GM18873 (cell line): Measurements from ENCODE around the gene ACTC1.

Experiments used
- ATAC-seq: cut with Tn5 transposase; IDR thresholded peaks from one replicate; pipeline ENCODE4 v1.9.1; 2021; ENCODE audit warnings: mild to moderate bottlenecking, moderate library complexity, moderate number of reproducible peaks; ENCODE audit not compliant: unreplicated experiment, low FRiP score

ACTC1 gene

DNA sequence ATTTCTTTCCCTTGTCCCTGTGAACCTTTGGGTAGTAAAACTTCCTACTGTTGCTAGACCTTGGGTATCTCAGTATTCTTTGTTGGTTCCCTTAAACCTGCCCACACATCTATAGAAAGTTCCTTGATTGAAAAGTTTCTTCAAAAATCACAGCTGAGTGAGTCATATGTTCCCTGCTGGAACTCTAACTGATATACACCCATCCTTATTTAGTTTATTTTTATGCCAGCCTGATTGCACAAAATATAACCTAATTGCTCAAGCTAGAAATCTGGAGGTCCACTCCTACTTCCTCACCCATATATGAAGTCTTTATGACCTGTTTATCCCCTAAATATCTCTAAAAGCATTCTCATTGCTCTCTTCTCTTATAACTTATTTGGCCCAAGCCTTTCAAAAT lies 26.8 kb downstream of the ACTC1 start:
- ATAC-seq: no peak

DNA sequence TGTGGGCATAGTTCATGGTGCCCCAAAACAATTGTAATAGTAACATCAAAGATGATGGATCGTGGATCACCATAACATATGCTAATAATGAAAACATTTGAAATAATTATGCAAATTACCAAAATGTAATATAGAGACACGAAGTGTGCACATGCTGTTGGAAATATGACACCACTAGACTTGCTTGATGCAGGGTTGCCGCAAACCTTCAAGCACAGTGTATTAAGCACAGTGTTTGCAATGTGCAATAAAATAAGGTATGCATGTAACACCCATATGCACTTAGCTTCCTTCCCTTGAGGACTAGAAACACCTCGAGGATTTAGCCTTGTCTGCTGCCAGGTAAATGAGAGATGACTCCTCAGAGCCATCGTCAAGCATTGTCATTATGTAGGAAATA lies 29.6 kb downstream of the ACTC1 start:
- ATAC-seq: no peak

DNA sequence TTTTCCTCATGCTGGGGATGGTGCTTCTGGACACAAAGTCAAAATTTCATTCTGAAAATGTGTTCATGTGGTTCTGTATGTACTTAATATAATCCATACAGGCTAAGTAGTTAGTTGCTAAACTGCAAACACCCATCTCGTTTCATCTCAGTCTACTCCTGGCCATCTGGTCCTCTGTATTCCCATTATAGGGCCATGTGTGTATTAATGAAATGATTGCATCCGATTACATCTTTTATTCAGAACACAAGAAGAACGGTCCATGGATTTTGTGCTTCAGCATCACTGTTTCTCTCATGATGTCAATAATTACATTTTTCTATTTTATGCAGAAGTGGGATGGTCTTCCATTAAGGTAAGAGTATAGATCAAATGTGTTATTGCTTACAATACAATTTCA lies 34.4 kb downstream of the ACTC1 start:
- no peak for ATAC-seq

GRCh38 chr15:34759992-34760391 lies 35.4 kb downstream of the ACTC1 start:
- no peak for ATAC-seq

DNA sequence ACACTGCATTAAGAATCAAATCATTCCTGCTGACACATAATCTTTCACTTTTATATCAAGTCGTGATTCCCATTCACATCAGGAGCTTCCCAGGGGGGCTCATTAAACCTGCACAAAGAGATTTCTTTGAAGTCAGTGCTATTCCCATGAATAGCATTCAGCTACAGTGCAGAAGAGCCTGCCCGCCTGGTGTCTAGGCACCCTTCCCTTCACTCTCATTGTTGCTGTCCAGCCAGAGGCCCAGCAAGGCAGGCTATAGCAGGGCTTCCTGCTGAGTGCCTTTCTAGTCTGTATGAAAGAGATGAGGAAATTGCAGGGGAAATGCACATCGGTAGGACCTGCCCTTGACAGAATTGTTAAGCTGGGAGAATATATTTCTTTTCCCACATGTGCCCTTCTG lies 36.0 kb downstream of the ACTC1 start:
- no peak for ATAC-seq

GRCh38 chr15:34757262-34757661 lies 38.1 kb downstream of the ACTC1 start:
- no peak for ATAC-seq

- ATAC-seq: no peak
Observed at GRCh38 chr15:34755419-34755773, 40.0 kb downstream of the ACTC1 start.

DNA sequence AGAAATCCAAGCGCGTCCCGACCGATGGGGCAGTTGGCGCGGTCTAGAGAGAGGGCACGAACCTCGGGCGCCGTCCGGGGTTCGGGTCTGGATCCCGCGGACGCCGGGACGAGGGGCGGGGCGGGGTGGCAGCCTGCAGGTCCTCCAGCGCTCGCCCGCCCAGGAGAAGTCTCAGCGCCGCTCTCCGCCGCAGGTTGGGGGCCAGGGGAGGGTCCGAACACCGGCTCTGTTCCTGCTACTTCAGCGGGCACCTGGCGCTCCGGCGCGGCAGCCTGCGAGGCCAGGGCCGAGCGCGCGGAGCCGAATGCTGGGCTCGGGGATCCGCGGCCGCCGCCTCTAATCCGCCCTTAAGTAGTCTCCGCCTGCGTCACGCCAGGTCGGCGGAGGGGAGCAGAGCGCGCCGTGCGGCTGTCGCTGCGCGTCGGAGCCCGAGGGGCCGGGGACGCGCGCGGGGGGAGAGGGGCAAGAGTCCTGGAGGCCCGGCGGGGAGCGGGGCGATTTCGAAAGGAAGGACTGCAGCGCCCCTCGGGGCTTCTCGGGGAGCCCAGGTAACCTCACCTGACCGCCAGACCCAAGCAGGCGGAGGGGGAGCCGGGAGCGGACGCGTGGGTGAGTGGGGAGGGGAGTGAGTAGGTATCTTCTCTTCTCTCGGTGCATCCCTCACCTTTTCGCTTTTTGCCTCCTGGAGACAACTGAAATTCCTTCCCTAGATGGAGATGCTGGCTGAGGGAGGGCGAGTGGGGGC lies 40.5 kb downstream of the ACTC1 start, which contains the start of gene GJD2:
Gene GJD2 (minus strand): TSS at position 325 of the 745 bp plus-strand sequence. CDS start 510 bp downstream, outside the sequence.
- ATAC-seq: no peak

- ATAC-seq: no peak
Observed at GRCh38 chr15:34754171-34754601, 41.2 kb downstream of the ACTC1 start.

DNA sequence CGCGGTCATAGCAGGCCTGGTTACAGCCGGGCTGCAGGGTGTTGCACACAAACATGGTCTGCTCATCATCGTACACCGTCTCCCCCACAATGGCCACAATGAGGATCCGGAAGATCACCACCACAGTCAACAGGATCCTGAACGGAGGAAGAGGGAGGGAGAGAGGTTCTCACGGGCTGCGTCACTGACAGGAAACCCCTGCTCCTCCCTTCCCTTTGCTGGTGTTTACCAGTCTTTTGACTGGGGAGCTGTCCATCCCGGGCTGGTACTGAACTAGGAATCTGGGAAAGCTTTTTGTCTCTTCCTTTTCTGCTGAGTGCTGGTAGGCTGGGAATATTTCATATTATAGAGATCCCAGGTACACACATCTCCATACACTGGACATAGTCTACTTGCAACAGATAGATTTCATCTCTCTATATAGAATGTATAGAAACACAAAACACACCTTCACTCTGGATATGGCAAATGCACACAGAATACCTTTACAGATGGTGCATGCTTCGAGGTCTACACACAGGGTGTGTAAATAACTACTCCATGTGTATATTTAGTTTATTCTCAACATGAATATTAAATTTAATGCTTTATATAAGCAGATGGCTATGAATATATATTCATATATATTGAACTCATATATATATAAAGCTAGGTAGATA lies 42.0 kb downstream of the ACTC1 start:
- no peak for ATAC-seq

GRCh38 chr15:34749691-34750090 lies 45.7 kb downstream of the ACTC1 start:
- no peak for ATAC-seq
